ENCODE data around the gene CLDND2.

CLDND2 gene

DNA sequence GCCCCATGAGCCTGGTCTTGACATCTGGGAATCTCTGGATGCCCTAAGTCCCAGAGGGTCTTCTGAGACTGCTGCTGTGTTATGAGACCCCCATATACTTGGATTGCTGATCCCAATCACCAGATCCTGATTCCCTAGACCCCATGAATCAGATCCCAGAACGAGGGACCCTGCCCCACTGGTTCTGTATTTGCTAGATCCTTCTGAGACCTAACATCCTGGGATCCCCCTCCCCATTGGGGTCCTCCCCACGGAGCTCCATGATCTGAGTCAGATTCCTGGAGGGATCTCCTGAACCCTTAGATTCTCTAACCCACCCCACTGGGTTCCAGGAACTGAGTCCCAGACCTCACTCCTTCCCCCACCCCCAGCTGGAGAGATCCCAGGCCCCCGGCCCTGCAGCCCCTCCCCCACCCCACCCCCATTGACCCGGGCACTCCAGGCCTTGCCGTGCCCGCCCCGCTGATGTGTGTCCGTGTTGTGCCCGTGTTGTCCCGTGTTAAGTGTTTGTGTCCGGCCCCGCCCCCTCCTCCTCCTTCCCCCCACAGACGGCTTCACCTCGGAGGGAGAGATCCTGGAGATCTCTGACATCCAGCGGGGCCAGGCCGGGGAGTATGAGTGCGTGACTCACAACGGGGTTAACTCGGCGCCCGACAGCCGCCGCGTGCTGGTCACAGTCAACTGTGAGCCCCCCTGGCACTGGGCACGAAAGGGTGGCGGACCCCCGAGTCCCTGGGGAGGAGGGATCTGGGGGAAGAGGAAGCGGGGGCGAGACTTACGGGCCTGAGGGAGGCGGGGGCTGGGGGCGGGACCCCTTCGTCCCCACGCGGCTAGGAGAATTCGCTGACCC is 42.4 kb downstream of the CLDND2 start:
- H3K36me3 ChIP-seq (replicated peaks): no peaks in the 10 kb centered on the region
- DNase-seq (ENCODE audit: low spot score in 2 of 2): no peak
- peaks cover 16% of the 10 kb centered on the region for H3K27me3 ChIP-seq (ENCODE audit: low read depth)
- no peak overlapping the region for H3K4me3 ChIP-seq
- in situ Hi-C loops (cut with MboI; ENCODE audit: low sequenced_read_pairs): no loop called here
- H3K4me1 ChIP-seq: no peaks in the 10 kb centered on the region
- H3K9me3 ChIP-seq: no peaks in the 10 kb centered on the region

DNA sequence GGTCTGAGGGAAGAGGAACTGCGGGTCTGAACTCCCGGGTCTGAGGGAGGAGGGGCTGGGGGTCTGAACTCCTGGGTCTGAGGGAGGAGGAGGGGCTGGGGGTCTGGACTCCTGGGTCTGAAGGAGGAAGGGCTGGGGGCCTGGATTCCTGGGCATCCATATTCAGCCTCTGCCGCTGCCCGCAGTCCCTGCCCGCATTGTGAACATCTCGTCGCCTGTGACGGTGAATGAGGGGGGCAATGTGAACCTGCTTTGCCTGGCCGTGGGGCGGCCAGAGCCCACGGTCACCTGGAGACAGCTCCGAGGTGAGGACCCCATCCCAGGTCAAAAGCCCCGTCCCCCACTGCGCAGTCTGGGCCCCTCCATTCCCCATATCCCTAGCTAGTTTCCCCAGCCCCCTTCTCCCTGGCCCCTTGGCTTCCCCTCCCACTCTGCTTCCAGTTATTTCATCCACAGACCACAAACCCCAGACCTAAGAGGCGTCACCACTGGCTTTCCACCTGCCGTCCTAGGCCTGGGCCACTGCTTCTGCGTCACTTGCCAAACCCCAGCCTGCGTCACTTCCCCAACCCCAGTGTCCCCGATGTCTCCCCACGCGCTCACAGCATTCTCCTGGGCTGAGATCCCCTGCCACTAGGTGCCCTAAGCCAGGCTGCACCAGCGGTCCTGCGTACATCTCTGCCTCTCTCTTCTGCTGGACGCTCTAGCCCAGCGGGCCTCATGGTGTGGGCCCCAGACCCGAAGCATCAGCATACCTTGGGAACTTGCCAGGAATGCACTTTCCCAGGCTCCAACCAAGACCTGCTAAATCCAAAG is 43.4 kb downstream of the CLDND2 start:
- no peak for DNase-seq (ENCODE audit: low spot score in 2 of 2)
- peaks cover 16% of the 10 kb centered on the region for H3K27me3 ChIP-seq (ENCODE audit: low read depth)
- H3K4me1 ChIP-seq: no peaks in the 10 kb centered on the region
- H3K36me3 ChIP-seq (replicated peaks): no peaks in the 10 kb centered on the region
- no peak overlapping the region for H3K4me3 ChIP-seq
- H3K9me3 ChIP-seq: no peaks in the 10 kb centered on the region
- in situ Hi-C loops (cut with MboI; ENCODE audit: low sequenced_read_pairs): no loop called here

DNA sequence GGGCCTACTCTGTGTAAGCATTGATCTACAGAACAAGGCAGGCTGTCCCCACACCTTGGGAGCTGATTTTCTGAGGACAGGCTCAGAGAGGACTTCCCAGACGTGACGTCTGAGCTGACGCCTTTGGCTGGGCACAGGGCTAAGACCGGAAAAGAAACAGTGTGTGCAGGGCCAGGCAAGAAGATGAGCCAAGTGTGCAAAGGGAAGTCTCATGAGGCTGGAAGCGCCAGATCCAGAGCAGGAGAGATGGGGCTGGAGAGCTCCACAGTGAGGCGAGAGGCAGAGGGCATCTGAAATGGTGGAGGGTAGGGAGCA is 44.7 kb downstream of the CLDND2 start:
- no peak for DNase-seq (ENCODE audit: low spot score in 2 of 2)
- Histone ChIP-seq H3K36me3 (replicated peaks) (no peaks in the 10 kb centered on the region), H3K9me3 (no peaks in the 10 kb centered on the region), H3K4me3 (no peak overlapping the region), H3K27me3 (ENCODE audit: low read depth) (peaks cover 16% of the 10 kb centered on the region), H3K4me1 (no peaks in the 10 kb centered on the region)
- in situ Hi-C loops (cut with MboI; ENCODE audit: low sequenced_read_pairs): no loop called here

DNA sequence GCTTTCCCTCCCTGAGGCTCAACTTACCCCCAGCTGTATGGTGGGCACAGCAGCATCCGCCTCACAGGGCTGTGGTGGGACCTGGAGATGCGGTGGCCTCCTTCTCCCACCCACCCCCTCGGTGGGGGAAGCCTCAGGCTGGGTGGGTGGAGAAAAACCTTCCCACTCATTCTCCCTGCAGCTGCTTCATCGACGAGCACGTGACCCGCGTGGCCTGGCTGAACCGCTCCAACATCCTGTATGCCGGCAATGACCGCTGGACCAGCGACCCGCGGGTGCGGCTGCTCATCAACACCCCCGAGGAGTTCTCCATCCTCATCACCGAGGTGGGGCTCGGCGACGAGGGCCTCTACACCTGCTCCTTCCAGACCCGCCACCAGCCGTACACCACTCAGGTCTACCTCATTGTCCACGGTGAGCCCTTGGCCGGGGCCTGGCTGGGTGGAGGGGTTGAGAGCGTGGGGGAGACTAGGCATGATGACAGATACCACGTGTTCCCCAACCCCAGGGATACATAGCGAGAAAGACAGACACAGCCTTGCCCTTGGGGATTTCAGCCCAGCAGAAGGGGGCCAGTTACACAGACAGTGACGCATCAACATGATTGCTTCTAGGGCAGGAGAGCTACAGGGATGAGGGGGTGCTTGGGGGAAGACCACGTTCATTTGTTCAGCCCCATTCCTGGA is 45.2 kb downstream of the CLDND2 start:
- H3K36me3 ChIP-seq (replicated peaks): no peaks in the 10 kb centered on the region
- H3K4me3 ChIP-seq: no peak overlapping the region
- H3K9me3 ChIP-seq: no peaks in the 10 kb centered on the region
- in situ Hi-C loops (cut with MboI; ENCODE audit: low sequenced_read_pairs): no loop called here
- DNase-seq (ENCODE audit: low spot score in 2 of 2): no peak
- H3K27me3 ChIP-seq (ENCODE audit: low read depth): peaks cover 16% of the 10 kb centered on the region
- no peaks in the 10 kb centered on the region for H3K4me1 ChIP-seq

DNA sequence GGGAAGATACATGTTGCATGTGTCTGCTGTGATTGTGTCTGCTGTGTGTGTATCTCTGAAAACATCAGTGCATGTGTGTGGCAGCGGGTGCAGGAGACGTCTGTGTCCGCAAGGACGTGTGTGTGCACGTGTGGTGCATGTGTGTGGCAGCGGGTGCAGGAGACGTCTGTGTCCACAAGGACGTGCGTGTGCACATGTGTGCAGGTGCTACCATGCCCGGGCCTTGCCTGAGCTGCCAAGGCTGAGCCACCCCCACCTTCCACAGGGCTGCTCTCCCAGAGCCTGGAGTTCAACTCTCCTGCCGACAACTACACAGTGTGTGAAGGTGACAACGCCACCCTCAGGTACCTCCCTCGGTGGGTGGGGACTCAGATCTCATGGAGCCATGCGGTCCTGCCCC is 47.0 kb downstream of the CLDND2 start:
- no peaks in the 10 kb centered on the region for H3K9me3 ChIP-seq
- peaks cover 16% of the 10 kb centered on the region for H3K27me3 ChIP-seq (ENCODE audit: low read depth)
- H3K4me1 ChIP-seq: no peaks in the 10 kb centered on the region
- DNase-seq (ENCODE audit: low spot score in 2 of 2): no peak
- in situ Hi-C loops (cut with MboI; ENCODE audit: low sequenced_read_pairs): no loop called here
- no peak overlapping the region for H3K4me3 ChIP-seq
- no peaks in the 10 kb centered on the region for H3K36me3 ChIP-seq (replicated peaks)

DNA sequence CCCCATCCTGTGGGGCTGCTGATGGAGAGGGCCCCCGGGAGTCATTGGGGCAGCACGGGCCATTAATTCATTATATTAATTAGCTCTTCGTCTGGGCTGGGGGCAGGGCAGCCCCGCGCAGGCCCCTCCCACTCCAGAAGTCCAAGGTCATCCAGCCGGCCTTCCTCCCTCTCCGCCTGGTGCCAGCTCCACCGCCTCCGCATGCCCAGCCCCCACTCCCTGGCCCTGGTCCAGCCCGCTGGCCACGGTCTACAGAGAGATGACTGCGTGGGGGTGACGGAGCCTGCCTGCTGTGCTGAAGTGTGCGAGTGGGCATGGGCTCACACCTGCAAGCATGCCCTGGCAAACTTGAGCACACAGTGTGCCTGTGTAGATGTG is 48.5 kb downstream of the CLDND2 start:
- Histone ChIP-seq H3K4me3 (no peak overlapping the region), H3K27me3 (ENCODE audit: low read depth) (peaks cover 9% of the 10 kb centered on the region), H3K9me3 (no peaks in the 10 kb centered on the region), H3K36me3 (replicated peaks) (no peaks in the 10 kb centered on the region), H3K4me1 (no peaks in the 10 kb centered on the region)
- in situ Hi-C loops (cut with MboI; ENCODE audit: low sequenced_read_pairs): no loop called here
- DNase-seq (ENCODE audit: low spot score in 2 of 2): no peak

DNA sequence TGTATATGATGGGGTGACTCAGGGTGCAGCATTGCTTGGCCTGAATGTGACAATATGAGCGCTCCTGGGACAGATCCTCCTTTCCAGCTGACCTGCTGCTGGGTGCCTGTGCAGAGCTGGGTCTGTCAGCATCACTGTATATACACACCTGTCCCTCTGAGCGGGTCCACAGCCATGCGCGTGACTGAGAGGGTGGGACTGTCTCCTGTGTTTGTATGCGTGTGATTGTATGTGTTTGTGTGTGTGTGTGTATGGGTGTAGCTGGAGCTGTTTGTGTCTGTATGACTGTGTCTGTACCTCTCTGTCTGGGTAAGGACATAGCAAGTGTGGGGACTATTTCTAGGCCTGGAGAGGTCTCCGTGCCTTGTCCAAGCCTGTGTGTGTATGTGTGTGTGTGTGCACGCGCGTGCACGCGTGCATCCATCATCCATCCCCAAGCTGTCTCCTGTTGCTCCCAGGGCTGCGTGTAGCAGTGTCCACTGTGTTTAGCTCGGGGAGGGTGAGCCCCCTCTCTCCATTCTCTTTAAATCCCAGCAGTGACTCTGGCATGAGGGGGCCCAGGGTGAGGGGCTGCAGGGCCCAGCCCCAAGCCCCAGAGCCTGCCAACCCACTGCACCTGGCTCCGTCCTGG is 49.0 kb downstream of the CLDND2 start:
- Histone ChIP-seq H3K4me3 (no peak overlapping the region), H3K36me3 (replicated peaks) (no peaks in the 10 kb centered on the region), H3K4me1 (no peaks in the 10 kb centered on the region), H3K9me3 (no peaks in the 10 kb centered on the region), H3K27me3 (ENCODE audit: low read depth) (peaks cover 9% of the 10 kb centered on the region)
- in situ Hi-C loops (cut with MboI; ENCODE audit: low sequenced_read_pairs): no loop called here
- DNase-seq (ENCODE audit: low spot score in 2 of 2): no peak

DNA sequence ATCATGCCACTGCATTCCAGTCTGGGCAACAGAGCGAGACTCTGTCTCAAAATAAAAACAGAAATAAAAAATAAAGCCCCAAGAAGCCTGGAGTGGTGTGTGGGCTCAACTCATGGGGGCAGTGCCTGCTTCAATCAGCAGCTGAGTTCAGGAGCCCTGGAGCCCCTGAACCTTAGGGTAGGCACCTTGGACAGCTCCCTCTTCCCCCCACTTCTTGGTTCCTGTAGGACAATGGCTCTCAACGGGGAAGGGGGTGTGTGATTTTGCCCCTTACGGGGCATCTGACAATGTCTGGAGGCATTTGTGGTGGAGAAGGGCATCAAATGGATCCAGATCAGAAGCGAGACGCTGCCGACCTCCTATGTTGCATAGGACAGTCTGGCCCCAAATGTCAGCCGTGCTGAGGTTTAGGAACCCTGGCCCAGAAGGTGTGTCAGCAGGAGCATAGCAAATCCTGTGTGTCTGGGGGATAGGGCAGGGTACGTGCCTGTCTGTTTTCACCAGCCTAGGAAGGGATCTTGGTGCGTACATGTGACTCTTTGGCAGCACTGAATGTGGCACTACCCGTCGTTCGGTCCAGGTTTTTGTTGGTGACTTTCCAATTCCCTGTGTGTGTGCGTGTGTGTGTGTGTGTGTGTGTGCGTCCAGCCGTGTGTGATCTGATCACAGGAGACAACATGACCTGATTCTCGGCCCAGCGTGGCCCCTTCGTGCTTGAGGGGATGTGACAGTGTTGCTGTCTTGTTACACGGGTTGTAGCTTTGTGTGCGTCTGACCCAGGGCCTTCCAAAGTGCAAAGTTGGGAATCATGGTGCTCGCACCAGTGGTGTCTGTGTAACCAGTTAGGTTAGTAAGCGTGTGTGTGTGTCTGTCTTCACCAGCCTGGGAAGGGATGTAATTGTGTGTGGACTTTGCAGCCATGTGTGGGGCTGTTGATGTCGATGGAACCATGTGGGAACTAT is 49.8 kb downstream of the CLDND2 start:
- DNase-seq (ENCODE audit: low spot score in 2 of 2): no peak
- Histone ChIP-seq H3K36me3 (replicated peaks) (no peaks in the 10 kb centered on the region), H3K27me3 (ENCODE audit: low read depth) (peaks cover 6% of the 10 kb centered on the region), H3K4me3 (no peak overlapping the region), H3K9me3 (no peaks in the 10 kb centered on the region), H3K4me1 (no peaks in the 10 kb centered on the region)
- in situ Hi-C loops (cut with MboI; ENCODE audit: low sequenced_read_pairs): no loop called here

DNA sequence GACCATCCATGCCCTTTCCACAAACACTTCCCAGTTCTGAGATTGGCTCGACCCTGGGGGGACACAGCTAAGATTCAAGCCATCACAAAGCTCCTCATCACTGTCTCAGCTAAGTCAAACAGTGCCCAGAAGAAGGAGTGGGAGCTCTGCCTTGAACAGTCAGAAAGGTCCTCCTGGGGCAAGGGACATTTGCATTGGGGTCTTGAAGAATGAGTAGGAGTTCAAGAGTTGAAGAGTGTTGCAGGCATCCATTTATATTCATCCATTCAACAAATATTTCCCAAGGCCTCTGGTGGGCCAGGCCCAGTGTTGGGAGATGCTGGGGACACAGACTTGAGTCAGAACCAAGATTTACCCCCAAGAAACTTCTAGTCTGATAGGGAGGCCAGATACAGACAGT is 50.8 kb downstream of the CLDND2 start:
- H3K36me3 ChIP-seq (replicated peaks): no peaks in the 10 kb centered on the region
- H3K27me3 ChIP-seq (ENCODE audit: low read depth): no peaks in the 10 kb centered on the region
- H3K4me1 ChIP-seq: no peaks in the 10 kb centered on the region
- no peak for DNase-seq (ENCODE audit: low spot score in 2 of 2)
- in situ Hi-C loops (cut with MboI; ENCODE audit: low sequenced_read_pairs): no loop called here
- no peak overlapping the region for H3K4me3 ChIP-seq
- no peaks in the 10 kb centered on the region for H3K9me3 ChIP-seq

DNA sequence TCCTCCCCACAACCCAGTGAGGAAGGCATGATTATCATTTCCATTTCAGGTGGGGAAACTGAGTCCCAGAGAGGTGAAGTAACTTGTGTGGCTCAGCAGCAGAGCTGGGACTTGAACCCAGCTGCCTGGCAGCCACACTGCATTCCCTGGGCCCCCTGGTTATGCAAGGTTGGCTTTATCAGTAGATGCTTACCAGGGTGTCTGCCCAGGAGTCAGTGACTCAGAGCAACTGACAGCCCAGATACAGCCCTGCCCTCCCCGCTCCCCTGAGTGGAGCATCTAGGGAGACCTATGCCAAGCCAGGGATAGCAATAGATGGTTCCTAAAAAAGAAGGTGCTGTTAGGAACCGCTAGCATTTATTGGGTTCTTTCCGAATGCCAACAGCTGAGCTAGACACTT is 51.4 kb downstream of the CLDND2 start:
- DNase-seq (ENCODE audit: low spot score in 2 of 2): no peak
- Histone ChIP-seq H3K27me3 (ENCODE audit: low read depth) (no peaks in the 10 kb centered on the region), H3K4me1 (no peaks in the 10 kb centered on the region), H3K4me3 (no peak overlapping the region), H3K9me3 (no peaks in the 10 kb centered on the region), H3K36me3 (replicated peaks) (no peaks in the 10 kb centered on the region)
- in situ Hi-C loops (cut with MboI; ENCODE audit: low sequenced_read_pairs): no loop called here
